NT2/D1 (cell line): Measurements from ENCODE around the gene POPDC3.

Source experiments
- DNase-seq: peaks from one replicate; pipeline ENCODE4 v3.0.0-alpha.2; 2011; ENCODE audit warnings: low read depth, low spot score
- H3K27me3 ChIP-seq: 2 replicates; pipeline ENCODE4 v1.6.0; 2011; ENCODE audit warnings: mild to moderate bottlenecking; ENCODE audit not compliant: insufficient read length, insufficient read depth
- H3K36me3 ChIP-seq: 2 replicates; pipeline ENCODE4 v1.6.1; 2011; ENCODE audit warnings: mild to moderate bottlenecking, low read length, mixed read lengths; ENCODE audit not compliant: insufficient read depth, insufficient read length
- H3K4me1 ChIP-seq: 2 replicates; pipeline ENCODE4 v1.5.1; 2011; ENCODE audit not compliant: insufficient read depth, insufficient read length
- H3K4me3 ChIP-seq: 2 replicates; pipeline ENCODE4 v1.5.1; 2011; ENCODE audit warnings: low read depth; ENCODE audit not compliant: insufficient read length
- H3K9ac ChIP-seq: 2 replicates; pipeline ENCODE4 v1.6.0; 2011; ENCODE audit warnings: low read depth; ENCODE audit not compliant: insufficient read length
- H3K9me3 ChIP-seq: 2 replicates; pipeline ENCODE4 v1.5.1; 2011; ENCODE audit warnings: mild to moderate bottlenecking, low read length; ENCODE audit not compliant: insufficient read depth
- SUZ12 ChIP-seq: IDR thresholded peaks from 2 replicates; pipeline ENCODE4 v1.6.1; 2011; ENCODE audit not compliant: insufficient read length, insufficient read depth; ENCODE audit errors: extremely low read depth
- YY1 ChIP-seq: IDR thresholded peaks from 2 replicates; pipeline ENCODE4 v1.6.1; 2011; ENCODE audit not compliant: insufficient read length, insufficient read depth
- ZNF274 ChIP-seq: IDR thresholded peaks from 2 replicates; pipeline ENCODE4 v1.6.1; 2011; ENCODE audit warnings: mild to moderate bottlenecking, low read depth, low read length

POPDC3 gene

GRCh38 chr6:105207524-105208269 is 27.9 kb upstream of the POPDC3 start:
- Histone ChIP-seq H3K4me1 (no peaks in the 10 kb centered on the region), H3K4me3 (no peak overlapping the region), H3K9me3 (no peaks in the 10 kb centered on the region), H3K27me3 (no peaks in the 10 kb centered on the region), H3K9ac (no peak overlapping the region), H3K36me3 (no peaks in the 10 kb centered on the region)
- DNase-seq, result no peak
- no peak for TF ChIP-seq YY1
- no peak for TF ChIP-seq ZNF274
- no peak for TF ChIP-seq SUZ12

DNA sequence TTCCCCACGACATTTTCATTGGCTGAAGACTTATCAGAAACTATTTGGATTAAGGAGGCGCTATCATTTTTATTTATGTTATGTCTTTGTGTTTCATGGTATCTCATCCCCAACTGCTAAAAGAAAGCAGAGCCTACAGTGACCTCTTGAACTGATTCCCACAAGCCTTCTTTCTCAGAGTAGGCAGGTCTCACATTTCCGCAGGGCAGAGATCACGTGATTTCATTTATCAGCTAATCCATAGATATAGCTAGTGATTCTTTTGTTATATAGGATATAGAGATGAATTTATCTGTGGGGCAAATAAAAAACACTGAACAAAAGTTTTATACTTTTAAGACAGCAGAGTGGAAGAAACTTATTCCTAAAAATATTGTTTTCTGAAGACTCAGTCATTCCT is 25.0 kb upstream of the POPDC3 start:
- H3K4me3 ChIP-seq, result no peak overlapping the region
- TF ChIP-seq SUZ12 (no peak), ZNF274 (no peak), YY1 (no peak)
- no peak overlapping the region for H3K9ac ChIP-seq
- no peaks in the 10 kb centered on the region for H3K27me3 ChIP-seq
- no peaks in the 10 kb centered on the region for H3K9me3 ChIP-seq
- no peaks in the 10 kb centered on the region for H3K36me3 ChIP-seq
- no peak for DNase-seq
- no peaks in the 10 kb centered on the region for H3K4me1 ChIP-seq

DNA sequence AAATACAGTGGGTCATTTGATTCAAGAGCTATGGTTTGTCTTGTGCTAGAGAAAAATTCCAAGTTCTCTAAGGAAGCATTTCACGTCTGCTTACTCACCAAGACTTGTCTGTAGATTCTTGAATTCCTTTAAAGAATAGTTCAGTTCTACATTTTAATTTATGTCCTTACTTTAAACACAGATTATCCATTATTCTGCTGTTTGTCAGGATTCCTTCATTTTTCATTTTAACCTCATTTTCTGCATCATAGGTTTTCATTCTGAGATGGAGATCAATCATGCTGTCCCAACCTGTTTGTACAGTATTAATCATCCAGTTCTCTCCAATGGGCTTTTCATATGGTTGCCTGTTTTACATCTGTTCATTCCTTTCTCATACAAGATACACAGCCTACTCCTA is 24.5 kb upstream of the POPDC3 start:
- Histone ChIP-seq H3K9me3 (no peaks in the 10 kb centered on the region), H3K36me3 (no peaks in the 10 kb centered on the region), H3K4me1 (no peaks in the 10 kb centered on the region), H3K27me3 (no peaks in the 10 kb centered on the region), H3K9ac (no peak overlapping the region), H3K4me3 (no peak overlapping the region)
- DNase-seq, result no peak
- TF ChIP-seq YY1 (no peak), ZNF274 (no peak), SUZ12 (no peak)

GRCh38 chr6:105202486-105202885 is 22.7 kb upstream of the POPDC3 start:
- H3K9me3 ChIP-seq, result no peaks in the 10 kb centered on the region
- no peak for TF ChIP-seq ZNF274
- TF ChIP-seq YY1, result no peak
- no peak for TF ChIP-seq SUZ12
- H3K9ac ChIP-seq, result no peak overlapping the region
- DNase-seq, result no peak
- no peaks in the 10 kb centered on the region for H3K4me1 ChIP-seq
- H3K36me3 ChIP-seq, result no peaks in the 10 kb centered on the region
- no peak overlapping the region for H3K4me3 ChIP-seq
- no peaks in the 10 kb centered on the region for H3K27me3 ChIP-seq

DNA sequence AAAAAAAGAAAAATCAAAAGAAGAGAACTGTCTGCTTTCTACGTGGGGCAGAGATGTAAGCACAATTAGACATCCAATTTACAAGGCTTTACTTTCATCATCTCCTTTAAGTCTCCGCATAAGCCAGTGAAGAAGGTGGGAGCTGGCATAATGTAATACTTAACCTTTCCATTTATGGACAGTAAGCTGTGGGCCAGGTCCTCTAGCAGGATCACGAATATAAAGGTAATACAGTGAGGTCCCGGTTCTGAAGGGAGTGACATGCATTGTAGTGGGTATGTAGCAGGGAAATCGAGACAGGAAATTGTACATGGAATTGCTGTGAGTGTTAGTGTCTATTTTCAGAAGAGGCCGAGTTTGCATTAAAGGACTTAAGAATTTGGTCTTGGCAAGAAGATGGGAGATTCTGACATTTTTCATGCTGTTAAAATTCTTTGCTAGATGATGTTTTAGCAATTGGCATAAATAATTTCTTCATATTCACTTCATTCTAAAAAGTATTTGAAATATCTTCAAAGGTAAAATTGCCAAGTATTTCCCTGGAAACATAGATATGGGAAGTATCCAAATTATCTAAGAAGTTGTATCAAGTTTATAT is 20.4 kb upstream of the POPDC3 start:
- H3K4me1 ChIP-seq, result no peaks in the 10 kb centered on the region
- no peaks in the 10 kb centered on the region for H3K9me3 ChIP-seq
- H3K36me3 ChIP-seq, result no peaks in the 10 kb centered on the region
- H3K9ac ChIP-seq, result no peak overlapping the region
- H3K27me3 ChIP-seq, result no peaks in the 10 kb centered on the region
- DNase-seq, result no peak
- H3K4me3 ChIP-seq, result no peak overlapping the region
- TF ChIP-seq YY1 (no peak), SUZ12 (no peak), ZNF274 (no peak)

GRCh38 chr6:105199711-105200110 is 19.9 kb upstream of the POPDC3 start:
- H3K4me1 ChIP-seq, result no peaks in the 10 kb centered on the region
- TF ChIP-seq ZNF274 (no peak), YY1 (no peak), SUZ12 (no peak)
- no peak for DNase-seq

DNA sequence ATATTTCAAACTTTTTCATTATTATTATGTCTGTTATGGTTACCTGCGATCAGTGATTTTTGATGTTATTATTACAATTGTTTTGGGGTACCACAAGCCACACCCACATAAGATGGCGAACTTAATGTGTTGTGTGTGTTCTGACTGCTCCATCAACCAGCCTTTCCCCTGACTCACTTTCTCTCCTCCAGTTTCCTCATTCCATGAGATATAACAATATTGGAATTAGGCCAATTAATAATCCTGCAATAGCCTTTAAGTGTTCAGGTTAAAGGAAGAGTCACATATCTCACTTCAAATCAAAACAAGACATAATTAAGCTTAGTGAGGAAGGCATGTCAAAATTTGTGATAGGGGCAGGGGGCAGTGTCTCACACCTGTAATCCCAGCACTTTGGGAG is 16.3 kb upstream of the POPDC3 start:
- no peaks in the 10 kb centered on the region for H3K36me3 ChIP-seq
- no peak for DNase-seq
- H3K27me3 ChIP-seq, result no peaks in the 10 kb centered on the region
- H3K9me3 ChIP-seq, result no peaks in the 10 kb centered on the region
- H3K4me3 ChIP-seq, result no peak overlapping the region
- no peak overlapping the region for H3K9ac ChIP-seq
- TF ChIP-seq YY1 (no peak), ZNF274 (no peak), SUZ12 (no peak)
- H3K4me1 ChIP-seq, result no peaks in the 10 kb centered on the region

More at GRCh38 chr6:105199711-105200110, 19.9 kb upstream of the POPDC3 start:
- Histone ChIP-seq H3K36me3 (no peaks in the 10 kb centered on the region), H3K9ac (no peak overlapping the region), H3K27me3 (no peaks in the 10 kb centered on the region), H3K4me3 (no peak overlapping the region), H3K9me3 (no peaks in the 10 kb centered on the region)
